Hepatocyte (in vitro differentiated cells): ENCODE measurements around the gene PPP3R1. TPM values are rescaled to one million over a fixed set of nuclear protein-coding genes. Genes with fewer than 3 reads are reported as not detected.

Experiments
- DNase-seq: peaks from one replicate; pipeline ENCODE4 v3.0.0-alpha.2; 2016; ENCODE audit warnings: low spot score
- H2AFZ ChIP-seq: fragments of 200-600 bp; sonication (generic); 2 replicates; pipeline ENCODE4 v1.6.0; 2016; ENCODE audit warnings: antibody characterized with exemption, mild to moderate bottlenecking
- H3K27ac ChIP-seq: fragments of 200-600 bp; sonication (generic); 2 replicates; pipeline ENCODE4 v1.5.1; 2016; ENCODE audit warnings: mild to moderate bottlenecking
- H3K27me3 ChIP-seq: fragments of 200-600 bp; sonication (generic); 2 replicates; pipeline ENCODE4 v1.6.1; 2016
- H3K36me3 ChIP-seq: fragments of 200-600 bp; sonication (generic); replicated peaks from 2 replicates; pipeline ENCODE4 v1.5.1; 2016; ENCODE audit warnings: low read depth; ENCODE audit not compliant: insufficient read depth
- H3K4me1 ChIP-seq: fragments of 200-600 bp; sonication (generic); 2 replicates; pipeline ENCODE4 v1.5.1; 2016; ENCODE audit warnings: mild to moderate bottlenecking, moderate library complexity; ENCODE audit not compliant: insufficient read depth
- H3K4me2 ChIP-seq: fragments of 200-600 bp; sonication (generic); 2 replicates; pipeline ENCODE4 v1.6.0; 2016
- H3K4me3 ChIP-seq: fragments of 200-600 bp; sonication (generic); 2 replicates; pipeline ENCODE4 v1.5.1; 2016; ENCODE audit warnings: mild to moderate bottlenecking
- H3K79me2 ChIP-seq: fragments of 200-600 bp; sonication (generic); 2 replicates; pipeline ENCODE4 v1.6.0; 2017; ENCODE audit warnings: mild to moderate bottlenecking
- H3K9me2 ChIP-seq: fragments of 200-600 bp; sonication (generic); replicated peaks from 2 replicates; pipeline ENCODE4 v1.6.0; 2017; ENCODE audit warnings: mild to moderate bottlenecking; ENCODE audit not compliant: insufficient read depth
- H3K9me3 ChIP-seq: fragments of 200-600 bp; sonication (generic); 2 replicates; pipeline ENCODE4 v1.5.1; 2016; ENCODE audit warnings: low read depth, mild to moderate bottlenecking
- H4K20me1 ChIP-seq: fragments of 200-600 bp; sonication (generic); 2 replicates; pipeline ENCODE4 v1.6.0; 2016; ENCODE audit warnings: mild to moderate bottlenecking; ENCODE audit not compliant: insufficient read depth, poor library complexity, severe bottlenecking
- CTCF ChIP-seq: fragments of 200-600 bp; sonication (generic); IDR thresholded peaks from 2 replicates; pipeline ENCODE4 v1.5.1; 2016; ENCODE audit warnings: antibody characterized with exemption, mild to moderate bottlenecking; ENCODE audit not compliant: poor library complexity
- EZH2 ChIP-seq: fragments of 200-600 bp; sonication (generic); IDR thresholded peaks from 2 replicates; pipeline ENCODE4 v1.6.1; 2016; ENCODE audit warnings: antibody characterized with exemption, mild to moderate bottlenecking, borderline replicate concordance
- EZH2phosphoT487 ChIP-seq: fragments of 200-600 bp; sonication (generic); IDR thresholded peaks from one replicate; pipeline ENCODE4 v1.6.1; 2018; ENCODE audit warnings: antibody characterized with exemption, mild to moderate bottlenecking, low read depth, moderate library complexity; ENCODE audit not compliant: unreplicated experiment, severe bottlenecking
- WGBS: methylation state at CpG from one replicate; pipeline ENCODE4 v1.1.6; 2016; ENCODE audit warnings: low lambda C conversion rate; ENCODE audit errors: missing lambda C conversion rate; 5-methylcytosine and 5-hydroxymethylcytosine counted together
- polyA plus RNA-seq: library from polyadenylated mRNA; unstranded; fragments of >200 nt; fragmentation: Nextera tagmentation; extraction: Ambion mirVana; gene quantifications from 2 replicates; pipeline ENCODE4 v1.2.1, GENCODE V29; 2016
- total RNA-seq: library from RNA; depleted of rRNA; stranded (reverse); fragments of >200 nt; gene quantifications from 2 replicates; pipeline ENCODE4 v1.2.3, GENCODE V29; 2014

PPP3R1 gene
- total and polyA plus RNA-seq, 2 experiments from 2014 or later = 5.1 to 46.5 TPM

DNA sequence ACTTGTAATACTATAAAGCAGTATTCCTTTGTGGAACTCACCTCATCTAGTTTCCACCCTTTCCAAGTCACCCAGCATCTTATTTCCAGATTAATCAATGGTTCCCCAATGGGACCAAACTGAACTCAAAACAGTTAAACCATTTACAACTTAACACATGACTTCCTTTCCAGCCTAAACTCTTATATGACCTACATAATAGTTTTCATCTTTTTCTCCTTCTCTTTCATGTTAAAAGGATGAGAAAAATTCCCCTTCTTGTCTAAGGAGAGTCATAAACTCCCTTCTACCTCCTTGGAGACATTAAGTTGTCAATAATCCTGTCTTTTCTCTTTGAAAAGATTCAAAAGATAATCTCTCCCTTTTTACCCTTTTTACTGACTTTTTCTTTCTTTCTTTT, 6.7 kb downstream of the PPP3R1 start:
- Histone ChIP-seq H3K36me3 (no peaks in the 10 kb centered on the region), H3K27me3 (no peaks in the 10 kb centered on the region), H2AFZ (no peak overlapping the region), H3K4me1 (peaks cover 31% of the 10 kb centered on the region), H3K4me3 (no peak overlapping the region), H3K9me2 (no peaks in the 10 kb centered on the region), H3K27ac (no peak overlapping the region), H3K79me2 (peaks cover 100% of the 10 kb centered on the region), H3K4me2 (no peak overlapping the region), H3K9me3 (no peaks in the 10 kb centered on the region), H4K20me1 (peaks cover 97% of the 10 kb centered on the region)
- TF ChIP-seq CTCF = no peak
- TF ChIP-seq EZH2phosphoT487 = no peak
- TF ChIP-seq EZH2 = no peak
- no peak for DNase-seq

GRCh38 chr2:68245066-68245465, 7.3 kb downstream of the PPP3R1 start:
- no peak overlapping the region for H3K4me2 ChIP-seq
- H3K27me3 ChIP-seq = no peaks in the 10 kb centered on the region
- DNase-seq = no peak
- H2AFZ ChIP-seq = no peak overlapping the region
- H3K79me2 ChIP-seq = peaks cover 100% of the 10 kb centered on the region
- no peak for TF ChIP-seq CTCF
- no peak for TF ChIP-seq EZH2phosphoT487
- TF ChIP-seq EZH2 = no peak
- no peak overlapping the region for H3K4me3 ChIP-seq
- H3K9me2 ChIP-seq = no peaks in the 10 kb centered on the region
- H4K20me1 ChIP-seq = peaks cover 97% of the 10 kb centered on the region
- H3K9me3 ChIP-seq = no peaks in the 10 kb centered on the region
- H3K36me3 ChIP-seq = no peaks in the 10 kb centered on the region
- peaks cover 26% of the 10 kb centered on the region for H3K4me1 ChIP-seq
- H3K27ac ChIP-seq = no peak overlapping the region
- 97% methylated on average over 4 of the region's 4 CpGs for WGBS

DNA sequence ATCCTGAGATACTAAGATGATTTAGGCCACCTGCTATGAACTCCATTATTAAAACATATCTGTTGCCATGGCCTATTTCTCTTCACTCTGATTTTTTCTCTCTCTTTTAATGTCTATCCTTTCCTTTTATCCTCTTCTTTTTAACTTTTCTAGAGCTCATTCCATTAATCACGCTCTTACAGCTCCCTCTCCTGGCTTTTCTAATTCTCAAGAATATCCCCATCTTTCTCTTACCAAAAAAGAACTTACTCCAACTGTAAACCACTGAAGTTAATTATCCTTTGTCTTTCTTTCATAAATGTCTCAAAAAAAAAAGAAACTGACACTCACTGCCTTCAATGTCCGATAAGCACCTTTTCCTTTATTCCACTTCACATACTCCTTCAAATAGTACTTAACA, 7.9 kb downstream of the PPP3R1 start:
- peaks cover 96% of the 10 kb centered on the region for H4K20me1 ChIP-seq
- no peak overlapping the region for H2AFZ ChIP-seq
- H3K27ac ChIP-seq = no peak overlapping the region
- no peak for DNase-seq
- H3K4me3 ChIP-seq = no peak overlapping the region
- H3K4me2 ChIP-seq = no peak overlapping the region
- no peaks in the 10 kb centered on the region for H3K27me3 ChIP-seq
- H3K4me1 ChIP-seq = peaks cover 20% of the 10 kb centered on the region
- no peaks in the 10 kb centered on the region for H3K36me3 ChIP-seq
- TF ChIP-seq EZH2 (no peak), CTCF (peak; percentile 36)
- H3K79me2 ChIP-seq = peaks cover 100% of the 10 kb centered on the region
- WGBS = 85% methylated on average over 2 of the region's 2 CpGs
- no peaks in the 10 kb centered on the region for H3K9me2 ChIP-seq
- H3K9me3 ChIP-seq = no peaks in the 10 kb centered on the region

DNA sequence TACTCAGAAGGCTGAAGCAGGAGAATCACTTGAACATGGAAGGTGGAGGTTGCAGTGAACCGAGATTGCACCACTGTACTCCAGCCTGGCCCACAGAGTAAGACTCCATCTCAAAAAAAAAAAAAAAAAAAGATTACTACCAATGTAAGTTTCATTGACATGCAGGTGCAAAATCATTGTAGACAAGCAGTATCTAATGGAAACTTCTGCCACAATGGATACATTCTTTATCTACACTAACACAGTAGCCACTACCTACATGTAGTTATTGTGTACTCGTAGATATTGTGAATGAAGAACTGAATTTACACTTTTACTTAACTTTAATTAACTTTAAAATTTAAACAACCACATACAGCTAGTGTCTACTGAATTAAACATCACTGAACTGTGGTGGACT, 10.6 kb downstream of the PPP3R1 start:
- TF ChIP-seq EZH2 (no peak), CTCF (no peak)
- no peak overlapping the region for H3K4me3 ChIP-seq
- no peaks in the 10 kb centered on the region for H3K9me3 ChIP-seq
- no peak for DNase-seq
- H3K36me3 ChIP-seq = no peaks in the 10 kb centered on the region
- peaks cover 96% of the 10 kb centered on the region for H4K20me1 ChIP-seq
- H3K4me2 ChIP-seq = no peak overlapping the region
- no peaks in the 10 kb centered on the region for H3K27me3 ChIP-seq
- H3K9me2 ChIP-seq = no peaks in the 10 kb centered on the region
- H3K79me2 ChIP-seq = peaks cover 100% of the 10 kb centered on the region
- no peak overlapping the region for H3K27ac ChIP-seq
- no peak overlapping the region for H2AFZ ChIP-seq
- peaks cover 20% of the 10 kb centered on the region for H3K4me1 ChIP-seq
- WGBS = 94% methylated on average over 2 of the region's 2 CpGs
